Spleen (tissue), 7 donors: ENCODE measurements around the gene EEF2K.

Source experiments
- POLR2AphosphoS5 ChIP-seq, 3 donors: sonication (generic); formaldehyde crosslinking; IDR thresholded peaks; one replicate each; pipeline ENCODE4 v1.5.1; 2017; ENCODE audit warnings: antibody characterized with exemption in 3 of 3
- TF ChIP-seq, protein P1 (sequence below), 11 experiments: fragments of 200-600 bp in 7 of 11; fragments of 450-650 bp in 4 of 11; sonication (generic) in 4 of 11; IDR thresholded peaks in 8 of 11; conservative IDR thresholded peaks in 3 of 11; 1 replicate in 7 of 11; 2 replicates in 4 of 11; pipeline versions ENCODE4 v1.4.0 to v1.8.0; 2016 to 2021; ENCODE audit warnings: antibody characterized with exemption in 11 of 11, inconsistent platforms in 4 of 11, mild to moderate bottlenecking in 1 of 11
- donor health status: DM: no; HTN: no; CAD: no; lungs with moderate emphysema.
- donor health status: DM: no; HTN: no; CAD: no.
- donor health status: DM: no; HTN: no; CAD: no.

DNA sequence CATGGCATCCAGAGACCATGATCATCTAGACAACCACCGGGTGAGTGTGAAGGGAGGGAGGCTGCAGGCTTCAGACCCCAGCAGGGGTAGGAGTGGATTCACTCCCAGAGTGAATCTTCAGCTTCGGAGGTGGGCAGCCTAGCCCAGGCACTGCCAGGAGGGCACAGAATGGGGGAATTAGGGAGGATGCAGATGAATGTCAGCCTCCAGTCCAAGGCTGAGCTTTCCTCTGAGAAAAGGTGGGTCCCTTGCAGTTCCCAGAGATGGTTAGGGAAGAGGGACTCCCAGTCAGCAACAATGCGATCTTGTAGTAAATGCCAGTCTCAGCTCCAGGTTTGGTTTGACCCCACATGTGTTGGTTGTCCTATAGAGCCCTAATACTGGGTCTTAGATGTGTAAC, 54.4 kb downstream of the EEF2K start:
- no peak for TF ChIP-seq POLR2AphosphoS5 (IDR thresholded peaks at IDR 0.05)
- TF ChIP-seq, protein P1, sequence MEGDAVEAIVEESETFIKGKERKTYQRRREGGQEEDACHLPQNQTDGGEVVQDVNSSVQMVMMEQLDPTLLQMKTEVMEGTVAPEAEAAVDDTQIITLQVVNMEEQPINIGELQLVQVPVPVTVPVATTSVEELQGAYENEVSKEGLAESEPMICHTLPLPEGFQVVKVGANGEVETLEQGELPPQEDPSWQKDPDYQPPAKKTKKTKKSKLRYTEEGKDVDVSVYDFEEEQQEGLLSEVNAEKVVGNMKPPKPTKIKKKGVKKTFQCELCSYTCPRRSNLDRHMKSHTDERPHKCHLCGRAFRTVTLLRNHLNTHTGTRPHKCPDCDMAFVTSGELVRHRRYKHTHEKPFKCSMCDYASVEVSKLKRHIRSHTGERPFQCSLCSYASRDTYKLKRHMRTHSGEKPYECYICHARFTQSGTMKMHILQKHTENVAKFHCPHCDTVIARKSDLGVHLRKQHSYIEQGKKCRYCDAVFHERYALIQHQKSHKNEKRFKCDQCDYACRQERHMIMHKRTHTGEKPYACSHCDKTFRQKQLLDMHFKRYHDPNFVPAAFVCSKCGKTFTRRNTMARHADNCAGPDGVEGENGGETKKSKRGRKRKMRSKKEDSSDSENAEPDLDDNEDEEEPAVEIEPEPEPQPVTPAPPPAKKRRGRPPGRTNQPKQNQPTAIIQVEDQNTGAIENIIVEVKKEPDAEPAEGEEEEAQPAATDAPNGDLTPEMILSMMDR (IDR thresholded peaks at IDR 0.05 in 8 of 11, conservative IDR thresholded peaks at IDR 0.05 in 3 of 11) = no peak
